PFSK-1 (cell line): ENCODE results near the gene FARS2.

Experiments used
- FOXP2 ChIP-seq: optimal IDR thresholded peaks from 2 replicates; pipeline ENCODE3; 2011; ENCODE audit warnings: borderline replicate concordance, control low read depth, inconsistent platforms; ENCODE audit not compliant: insufficient read depth; ENCODE audit errors: extremely low read length, extremely low read depth
- POLR2AphosphoS5 ChIP-seq: IDR thresholded peaks from 2 replicates; pipeline ENCODE4 v1.6.1; 2012; ENCODE audit warnings: low read depth, mild to moderate bottlenecking, control low read depth, low read length, moderate library complexity
- SIN3A ChIP-seq: IDR thresholded peaks from 2 replicates; pipeline ENCODE4 v1.6.1; 2012; ENCODE audit warnings: mild to moderate bottlenecking, low read length, moderate library complexity, borderline replicate concordance; ENCODE audit not compliant: insufficient read depth
- TAF1 ChIP-seq: IDR thresholded peaks from 2 replicates; pipeline ENCODE4 v1.6.1; 2012; ENCODE audit warnings: low read length, control low read depth, borderline replicate concordance; ENCODE audit not compliant: insufficient read depth
- TF ChIP-seq, protein P1 (sequence below), 2 experiments: IDR thresholded peaks; 2 replicates each; pipeline versions ENCODE4 v1.6.1 to v1.8.0; 2011 to 2012; ENCODE audit warnings: low read depth in 2 of 2, low read length in 2 of 2, control low read depth in 1 of 2, inconsistent platforms in 1 of 2, mild to moderate bottlenecking in 1 of 2, moderate library complexity in 1 of 2; ENCODE audit not compliant: insufficient read depth in 1 of 2

Gene FARS2

DNA sequence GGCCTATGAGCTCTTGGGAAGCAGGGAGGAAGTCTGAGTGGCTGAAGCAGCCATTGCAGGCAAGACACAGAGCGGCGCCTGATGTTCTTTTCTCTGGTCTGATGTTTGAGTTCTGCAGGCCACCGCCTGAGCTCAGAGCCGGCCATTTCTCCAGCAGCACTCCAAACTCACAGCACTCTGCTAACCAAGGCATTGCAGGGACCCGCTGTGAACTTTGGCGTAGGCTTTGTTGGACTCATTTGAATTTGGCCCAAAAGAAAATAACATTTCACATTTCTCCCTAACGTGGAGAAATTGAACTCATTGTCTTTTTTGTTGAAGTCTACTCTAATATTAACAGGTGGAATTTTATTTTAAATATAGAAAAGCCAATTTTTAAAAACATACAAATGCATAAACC lies 336.1 kb downstream of the FARS2 start:
- no peak for TF ChIP-seq TAF1
- no peak for TF ChIP-seq POLR2AphosphoS5
- TF ChIP-seq, protein P1, sequence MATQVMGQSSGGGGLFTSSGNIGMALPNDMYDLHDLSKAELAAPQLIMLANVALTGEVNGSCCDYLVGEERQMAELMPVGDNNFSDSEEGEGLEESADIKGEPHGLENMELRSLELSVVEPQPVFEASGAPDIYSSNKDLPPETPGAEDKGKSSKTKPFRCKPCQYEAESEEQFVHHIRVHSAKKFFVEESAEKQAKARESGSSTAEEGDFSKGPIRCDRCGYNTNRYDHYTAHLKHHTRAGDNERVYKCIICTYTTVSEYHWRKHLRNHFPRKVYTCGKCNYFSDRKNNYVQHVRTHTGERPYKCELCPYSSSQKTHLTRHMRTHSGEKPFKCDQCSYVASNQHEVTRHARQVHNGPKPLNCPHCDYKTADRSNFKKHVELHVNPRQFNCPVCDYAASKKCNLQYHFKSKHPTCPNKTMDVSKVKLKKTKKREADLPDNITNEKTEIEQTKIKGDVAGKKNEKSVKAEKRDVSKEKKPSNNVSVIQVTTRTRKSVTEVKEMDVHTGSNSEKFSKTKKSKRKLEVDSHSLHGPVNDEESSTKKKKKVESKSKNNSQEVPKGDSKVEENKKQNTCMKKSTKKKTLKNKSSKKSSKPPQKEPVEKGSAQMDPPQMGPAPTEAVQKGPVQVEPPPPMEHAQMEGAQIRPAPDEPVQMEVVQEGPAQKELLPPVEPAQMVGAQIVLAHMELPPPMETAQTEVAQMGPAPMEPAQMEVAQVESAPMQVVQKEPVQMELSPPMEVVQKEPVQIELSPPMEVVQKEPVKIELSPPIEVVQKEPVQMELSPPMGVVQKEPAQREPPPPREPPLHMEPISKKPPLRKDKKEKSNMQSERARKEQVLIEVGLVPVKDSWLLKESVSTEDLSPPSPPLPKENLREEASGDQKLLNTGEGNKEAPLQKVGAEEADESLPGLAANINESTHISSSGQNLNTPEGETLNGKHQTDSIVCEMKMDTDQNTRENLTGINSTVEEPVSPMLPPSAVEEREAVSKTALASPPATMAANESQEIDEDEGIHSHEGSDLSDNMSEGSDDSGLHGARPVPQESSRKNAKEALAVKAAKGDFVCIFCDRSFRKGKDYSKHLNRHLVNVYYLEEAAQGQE (IDR thresholded peaks at IDR 0.05; ENCODE audit: insufficient read depth in 1 of 2, low read depth in 2 of 2, low read length in 2 of 2) = no peak
- no peak for TF ChIP-seq SIN3A

DNA sequence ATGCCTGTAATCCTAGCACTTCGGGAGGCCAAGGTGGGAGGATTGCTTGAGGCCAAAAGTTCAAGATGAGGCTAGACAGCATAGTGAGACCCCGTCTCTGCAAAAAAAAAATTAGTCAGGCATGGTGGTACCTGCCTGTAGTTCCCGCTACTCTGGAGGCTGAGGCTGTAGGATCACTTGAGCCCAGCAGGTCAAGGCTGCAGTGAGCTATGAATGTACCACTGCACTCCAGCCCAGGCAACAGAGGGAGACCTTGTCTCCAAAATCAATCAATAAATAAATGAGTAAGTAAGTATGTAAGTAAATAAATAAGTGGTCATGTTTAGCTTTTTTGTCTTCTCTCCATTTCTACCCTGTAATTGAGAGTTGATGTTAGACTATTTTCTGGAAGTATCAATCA lies 336.8 kb downstream of the FARS2 start:
- TF ChIP-seq TAF1 = no peak
- no peak for TF ChIP-seq POLR2AphosphoS5
- TF ChIP-seq FOXP2 = no peak
- TF ChIP-seq, protein P1 (IDR thresholded peaks at IDR 0.05; ENCODE audit: insufficient read depth in 1 of 2, low read depth in 2 of 2, low read length in 2 of 2) = no peak
- TF ChIP-seq SIN3A = no peak

GRCh38 chr6:5599127-5599526 lies 337.8 kb downstream of the FARS2 start:
- no peak for TF ChIP-seq SIN3A

- no peak for TF ChIP-seq SIN3A
These were observed 344.6 kb downstream of the FARS2 start for GRCh38 chr6:5605937-5606336.

GRCh38 chr6:5606546-5606945 lies 345.2 kb downstream of the FARS2 start:
- TF ChIP-seq, protein P1 (IDR thresholded peaks at IDR 0.05; ENCODE audit: insufficient read depth in 1 of 2, low read depth in 2 of 2, low read length in 2 of 2) = no peak
- TF ChIP-seq TAF1 (no peak), POLR2AphosphoS5 (no peak), FOXP2 (no peak), SIN3A (no peak)

DNA sequence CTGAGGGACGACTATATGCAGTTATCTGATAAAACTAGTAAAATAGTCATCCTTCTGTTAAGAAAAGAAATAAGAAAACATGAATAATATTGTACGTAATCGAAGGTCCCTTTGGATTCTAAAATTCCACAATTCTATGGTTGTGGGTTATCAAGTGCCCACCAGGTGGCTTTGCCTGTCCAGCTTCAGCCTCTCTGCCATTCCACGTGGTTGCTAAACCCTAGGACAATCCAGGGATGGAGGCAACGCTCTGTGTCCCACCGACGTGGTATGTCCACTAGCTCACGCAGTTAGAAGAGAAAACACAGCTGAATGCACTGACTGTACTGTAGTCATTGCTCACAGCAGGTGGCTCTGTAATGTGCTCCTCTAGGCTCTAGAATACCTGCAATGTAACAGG lies 349.3 kb downstream of the FARS2 start:
- TF ChIP-seq FOXP2 (no peak), TAF1 (no peak), POLR2AphosphoS5 (no peak), SIN3A (no peak)
- TF ChIP-seq, protein P1 (IDR thresholded peaks at IDR 0.05; ENCODE audit: insufficient read depth in 1 of 2, low read depth in 2 of 2, low read length in 2 of 2) = no peak
